Measurements from ENCODE around the gene TREX2.

- TF ChIP-seq CTCF (IDR thresholded peaks at IDR 0.05) (no peak), POLR2A (IDR thresholded peaks at IDR 0.05) (no peak)
These were observed 9.2 kb upstream of the TREX2 start for GRCh38 chrX:153454901-153455550.
